Activated B cell treated with CpG ODN at 0.5 μM for 24 hours (primary cell): Measurements from ENCODE around the gene SERTAD2. TPM values are rescaled to one million over a fixed set of nuclear protein-coding genes. Genes with fewer than 3 reads are reported as not detected.

Source experiments
- ATAC-seq: fragments of 200-7000 bp; cut with Tn5 transposase; one replicate; pipeline ENCODE4 v1.10.0; 2021; ENCODE audit warnings: low read depth, mild to moderate bottlenecking, moderate library complexity
- CTCF ChIA-PET: fragments of 350-600 bp; sonication (Branson Sonifier 250); formaldehyde crosslinking; loops from one replicate; lab custom pipeline; 2021; ENCODE audit warnings: antibody characterized with exemption; lab: Charles Lee
- POLR2A ChIA-PET: fragments of 350-600 bp; sonication (Branson Sonifier 250); formaldehyde crosslinking; loops from one replicate; lab custom pipeline; 2021; ENCODE audit warnings: antibody characterized with exemption; lab: Charles Lee
- DNase-seq: peaks from one replicate; pipeline ENCODE4 v3.0.0; 2022
- H3K27ac Mint-ChIP-seq: one replicate; pipeline ENCODE4 v1.8.0; 2020; ENCODE audit warnings: mixed read lengths
- H3K27me3 Mint-ChIP-seq: one replicate; pipeline ENCODE4 v1.8.0; 2021; ENCODE audit warnings: mixed read lengths
- H3K36me3 Mint-ChIP-seq: one replicate; pipeline ENCODE4 v1.8.0; 2021; ENCODE audit warnings: low read depth, mixed read lengths
- H3K4me1 Mint-ChIP-seq: one replicate; pipeline ENCODE4 v1.8.0; 2021; ENCODE audit warnings: mixed read lengths
- H3K4me3 Mint-ChIP-seq: one replicate; pipeline ENCODE4 v1.8.0; 2020; ENCODE audit warnings: mild to moderate bottlenecking, mixed read lengths
- H3K9me3 Mint-ChIP-seq: one replicate; pipeline ENCODE4 v1.8.0; 2020; ENCODE audit warnings: mixed read lengths
- CTCF ChIP-seq: fragments of 200-600 bp; IDR thresholded peaks from one replicate; pipeline ENCODE4 v1.8.0; 2022; ENCODE audit warnings: antibody characterized with exemption, mild to moderate bottlenecking
- intact Hi-C: fragments of 100-400 bp; cut with micrococcal nuclease; formaldehyde crosslinking; loops from one replicate; pipeline ENCODE4 v1.15.1; 2024
- total RNA-seq: library from RNA; stranded (reverse); gene quantifications from 2 replicates; pipeline ENCODE4 v1.2.3, GENCODE V29; 2022

SERTAD2 gene
- total RNA-seq, 1 donor from 2014 or later, result 47.3 TPM

- peaks cover 74% of the 10 kb centered on the region for H3K36me3 Mint-ChIP-seq
These were observed 67.7 kb downstream of the SERTAD2 start for GRCh38 chr2:64586054-64586453.

GRCh38 chr2:64582774-64583340 is 70.9 kb downstream of the SERTAD2 start:
- TF ChIP-seq CTCF, result no peak
- peak; percentile 50 for ATAC-seq
- no peak for DNase-seq
- POLR2A ChIA-PET, result interaction anchor here (0.6 to 2.6 kb wide), 7 partner anchors 18 to 414 kb away, joined by 3 to 13 read pairs (median 3); partner anchors contain the start of gene AFTPH
- CTCF ChIA-PET, result interaction anchor here (1.1 to 1.9 kb wide), 5 partner anchors 60 to 291 kb away, joined by 3 to 16 read pairs (median 6); partner anchors contain the start of gene AFTPH
- Mint-ChIP-seq H3K9me3 (no peaks in the 10 kb centered on the region), H3K27ac (peak overlapping the region; percentile 26), H3K36me3 (peaks cover 73% of the 10 kb centered on the region), H3K27me3 (no peaks in the 10 kb centered on the region), H3K4me1 (peaks cover 18% of the 10 kb centered on the region), H3K4me3 (no peak overlapping the region)
- intact Hi-C loops, result loop anchor here (10.0 kb wide), 1 partner anchor 992 kb away; no protein-coding TSS in a partner anchor

More at GRCh38 chr2:64586054-64586453, 67.7 kb downstream of the SERTAD2 start:
- DNase-seq (no peak), ATAC-seq (no peak)
- Mint-ChIP-seq H3K27me3 (no peaks in the 10 kb centered on the region), H3K27ac (peak overlapping the region; percentile 41), H3K4me1 (peaks cover 18% of the 10 kb centered on the region), H3K9me3 (no peaks in the 10 kb centered on the region), H3K4me3 (no peak overlapping the region)
- POLR2A ChIA-PET, result interaction anchor here (1.7 to 2.0 kb wide), 3 partner anchors 63 to 281 kb away, joined by 6 to 9 read pairs (median 6); partner anchors contain the start of genes AFTPH and SERTAD2
- CTCF ChIA-PET, result interaction anchor here (0.9 to 2.9 kb wide), 18 partner anchors 9 to 375 kb away, joined by 3 to 25 read pairs (median 8); partner anchors contain the start of gene AFTPH
- intact Hi-C loops, result loop anchor here (2.0 to 10.0 kb wide), 5 partner anchors 21 to 989 kb away; no protein-coding TSS in a partner anchor
- TF ChIP-seq CTCF, result no peak

- peak; percentile 40 for ATAC-seq
- ChIA-PET CTCF (interaction anchor here (1.2 to 1.9 kb wide), 4 partner anchors 59 to 292 kb away, joined by 3 to 16 read pairs (median 7); partner anchors contain the start of gene AFTPH), POLR2A (interaction anchor here (0.6 to 2.6 kb wide), 4 partner anchors 11 to 169 kb away, joined by 3 to 12 read pairs (median 6); partner anchors contain the start of gene AFTPH)
- Mint-ChIP-seq H3K4me3 (no peak overlapping the region), H3K36me3 (peaks cover 73% of the 10 kb centered on the region), H3K4me1 (peaks cover 15% of the 10 kb centered on the region), H3K9me3 (no peaks in the 10 kb centered on the region), H3K27me3 (no peaks in the 10 kb centered on the region), H3K27ac (peak overlapping the region; percentile 26)
- no peak for TF ChIP-seq CTCF
- intact Hi-C loops, result loop anchor here (10.0 kb wide), 1 partner anchor 993 kb away; no protein-coding TSS in a partner anchor
- DNase-seq, result no peak
These were observed 71.8 kb downstream of the SERTAD2 start for GRCh38 chr2:64581777-64582539.

Other genes with a start within 250 kb of the SERTAD2 start
- 1.5 and 2.2 TPM in 2 replicates for gene LGALSL, start 199.8 kb downstream of the SERTAD2 start, total RNA-seq
- 76.2 and 81.3 TPM in 2 replicates for gene AFTPH, start 129.6 kb downstream of the SERTAD2 start, total RNA-seq